Caco-2 (cell line): ENCODE measurements around the gene CHMP4A. TPM values are rescaled to one million over a fixed set of nuclear protein-coding genes. Genes with fewer than 3 reads are reported as not detected.

Source experiments
- BruUV-seq: library from RNA; stranded (reverse); fragments of 400-500 nt; replicated peaks from 2 replicates; lab custom pipeline; 2021; lab: Mats Ljungman, UMichigan
- CTCF ChIA-PET: fragments of 300-600 bp; sonication (Branson Sonifier 250); formaldehyde crosslinking; loops from one replicate; lab custom pipeline; 2022; ENCODE audit warnings: antibody characterized with exemption; lab: Charles Lee
- POLR2A ChIA-PET: fragments of 300-600 bp; sonication (Branson Sonifier 250); formaldehyde crosslinking; loops from one replicate; lab custom pipeline; 2022; ENCODE audit warnings: antibody characterized with exemption; lab: Charles Lee
- DNase-seq, 2 experiments: peaks; one replicate each; pipeline versions ENCODE4 v3.0.0 to v3.0.0-alpha.2; 2020 to 2022
- H3K27me3 ChIP-seq: replicated peaks from 2 replicates; pipeline ENCODE4 v1.6.0; 2011; ENCODE audit warnings: low read length; ENCODE audit not compliant: control insufficient read depth, insufficient read depth
- H3K36me3 ChIP-seq: 2 replicates; pipeline ENCODE4 v1.5.1; 2011; ENCODE audit warnings: low read length; ENCODE audit not compliant: control insufficient read depth, insufficient read depth
- H3K4me1 ChIP-seq: fragments of 250-450 bp; sonication (Bioruptor Pico); 2 replicates; pipeline ENCODE4 v1.5.1; 2020; ENCODE audit warnings: mild to moderate bottlenecking
- H3K4me3 ChIP-seq: 2 replicates; pipeline ENCODE4 v1.5.1; 2011; ENCODE audit warnings: low read depth, mild to moderate bottlenecking, control low read depth, low read length
- H3K9me3 ChIP-seq: fragments of 250-450 bp; sonication (Bioruptor Pico); 2 replicates; pipeline ENCODE4 v1.5.1; 2020; ENCODE audit warnings: mild to moderate bottlenecking, moderate library complexity
- H3K27ac Mint-ChIP-seq: one replicate; pipeline ENCODE4 v1.8.0; 2022; ENCODE audit warnings: mixed read lengths; ENCODE audit not compliant: unreplicated experiment
- H3K27me3 Mint-ChIP-seq: one replicate; pipeline ENCODE4 v1.8.0; 2022; ENCODE audit warnings: mixed read lengths; ENCODE audit not compliant: insufficient read depth, unreplicated experiment
- H3K36me3 Mint-ChIP-seq: one replicate; pipeline ENCODE4 v1.8.0; 2022; ENCODE audit warnings: mild to moderate bottlenecking, mixed read lengths; ENCODE audit not compliant: insufficient read depth, unreplicated experiment
- H3K4me1 Mint-ChIP-seq: one replicate; pipeline ENCODE4 v1.8.0; 2022; ENCODE audit warnings: low read depth, mixed read lengths; ENCODE audit not compliant: unreplicated experiment
- H3K4me3 Mint-ChIP-seq: one replicate; pipeline ENCODE4 v1.8.0; 2022; ENCODE audit warnings: mild to moderate bottlenecking, moderate library complexity, mixed read lengths; ENCODE audit not compliant: unreplicated experiment
- H3K9me3 Mint-ChIP-seq: one replicate; pipeline ENCODE4 v1.8.0; 2022; ENCODE audit warnings: mixed read lengths; ENCODE audit not compliant: unreplicated experiment
- intact Hi-C: fragments of 100-400 bp; cut with micrococcal nuclease; formaldehyde crosslinking; loops from one replicate; pipeline ENCODE4 v1.10.0; 2022; ENCODE audit not compliant: unreplicated experiment
- total RNA-seq: library from RNA; stranded (reverse); gene quantifications from 2 replicates; pipeline ENCODE4 v1.2.3, GENCODE V29; 2022
- TF ChIP-seq, protein P1 (sequence below), 2 experiments: fragments of 200-600 bp in 1 of 2; IDR thresholded peaks; 1 replicate in 1 of 2; 2 replicates in 1 of 2; pipeline versions ENCODE4 v1.5.1 to v1.8.0; 2011 to 2022; ENCODE audit warnings: antibody characterized with exemption in 1 of 2, control low read depth in 1 of 2, inconsistent platforms in 1 of 2, low read depth in 1 of 2, low read length in 1 of 2, mild to moderate bottlenecking in 1 of 2, moderate library complexity in 1 of 2; ENCODE audit not compliant: insufficient read depth in 1 of 2, severe bottlenecking in 1 of 2, unreplicated experiment in 1 of 2

CHMP4A gene
- total RNA-seq, 1 experiment from 2014 or later, result 57.7 TPM

DNA sequence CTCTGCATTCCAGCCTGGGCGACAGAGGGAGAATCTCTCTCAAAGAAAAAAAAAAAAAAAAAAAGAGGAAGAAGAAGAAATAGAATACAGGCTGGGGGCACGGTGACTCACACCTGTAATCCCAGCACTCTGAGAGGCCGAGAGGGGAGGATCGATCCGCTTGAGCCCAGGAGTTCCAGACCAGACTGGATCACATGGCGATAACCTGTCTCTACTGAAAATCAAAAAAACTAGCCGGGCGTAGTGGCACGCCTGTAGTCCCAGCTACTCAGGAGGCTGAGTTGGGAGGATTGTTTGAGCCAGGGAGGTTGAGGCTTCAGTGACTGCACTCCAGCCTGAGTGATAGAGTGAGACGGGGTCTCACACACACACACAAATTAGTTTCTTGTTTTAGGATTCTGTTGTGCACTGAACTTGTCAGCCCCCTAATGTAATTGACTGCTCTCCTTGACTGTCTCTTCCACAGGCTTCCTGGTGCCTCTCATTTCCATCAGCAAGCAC, 30.1 kb upstream of the CHMP4A start:
- Mint-ChIP-seq H3K9me3 (no peaks in the 10 kb centered on the region), H3K36me3 (peaks cover 37% of the 10 kb centered on the region), H3K4me3 (peak overlapping the region; percentile 74), H3K27me3 (no peaks in the 10 kb centered on the region), H3K27ac (peak overlapping the region; percentile 91), H3K4me1 (peaks cover 1% of the 10 kb centered on the region)
- DNase-seq, result peak in 1 of 2 experiments; percentile 57
- TF ChIP-seq, protein P1, sequence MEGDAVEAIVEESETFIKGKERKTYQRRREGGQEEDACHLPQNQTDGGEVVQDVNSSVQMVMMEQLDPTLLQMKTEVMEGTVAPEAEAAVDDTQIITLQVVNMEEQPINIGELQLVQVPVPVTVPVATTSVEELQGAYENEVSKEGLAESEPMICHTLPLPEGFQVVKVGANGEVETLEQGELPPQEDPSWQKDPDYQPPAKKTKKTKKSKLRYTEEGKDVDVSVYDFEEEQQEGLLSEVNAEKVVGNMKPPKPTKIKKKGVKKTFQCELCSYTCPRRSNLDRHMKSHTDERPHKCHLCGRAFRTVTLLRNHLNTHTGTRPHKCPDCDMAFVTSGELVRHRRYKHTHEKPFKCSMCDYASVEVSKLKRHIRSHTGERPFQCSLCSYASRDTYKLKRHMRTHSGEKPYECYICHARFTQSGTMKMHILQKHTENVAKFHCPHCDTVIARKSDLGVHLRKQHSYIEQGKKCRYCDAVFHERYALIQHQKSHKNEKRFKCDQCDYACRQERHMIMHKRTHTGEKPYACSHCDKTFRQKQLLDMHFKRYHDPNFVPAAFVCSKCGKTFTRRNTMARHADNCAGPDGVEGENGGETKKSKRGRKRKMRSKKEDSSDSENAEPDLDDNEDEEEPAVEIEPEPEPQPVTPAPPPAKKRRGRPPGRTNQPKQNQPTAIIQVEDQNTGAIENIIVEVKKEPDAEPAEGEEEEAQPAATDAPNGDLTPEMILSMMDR (IDR thresholded peaks at IDR 0.05; ENCODE audit: insufficient read depth in 1 of 2, low read depth in 1 of 2, low read length in 1 of 2, severe bottlenecking in 1 of 2, unreplicated experiment in 1 of 2), result no peak
- Histone ChIP-seq H3K9me3 (no peaks in the 10 kb centered on the region), H3K36me3 (peaks cover 2% of the 10 kb centered on the region), H3K4me1 (no peaks in the 10 kb centered on the region), H3K27me3 (no peaks in the 10 kb centered on the region), H3K4me3 (peak overlapping the region; percentile 71)
- intact Hi-C loops, result loop anchor here (1.0 to 2.0 kb wide), 4 partner anchors 28 to 193 kb away; partner anchors contain the start of gene RABGGTA
- ChIA-PET CTCF (interaction anchor here (0.7 to 3.8 kb wide), 16 partner anchors 8 to 1108 kb away, joined by 3 to 157 read pairs (median 8); partner anchors contain the start of genes CHMP4A, CIDEB, DHRS1 and GMPR2), POLR2A (interaction anchor here (0.7 to 2.5 kb wide), 14 partner anchors 9 to 267 kb away, joined by 5 to 39 read pairs (median 11); partner anchors contain the start of genes CHMP4A, CIDEB, DHRS1 and GMPR2)
- BruUV-seq, result no TSS peak

DNA sequence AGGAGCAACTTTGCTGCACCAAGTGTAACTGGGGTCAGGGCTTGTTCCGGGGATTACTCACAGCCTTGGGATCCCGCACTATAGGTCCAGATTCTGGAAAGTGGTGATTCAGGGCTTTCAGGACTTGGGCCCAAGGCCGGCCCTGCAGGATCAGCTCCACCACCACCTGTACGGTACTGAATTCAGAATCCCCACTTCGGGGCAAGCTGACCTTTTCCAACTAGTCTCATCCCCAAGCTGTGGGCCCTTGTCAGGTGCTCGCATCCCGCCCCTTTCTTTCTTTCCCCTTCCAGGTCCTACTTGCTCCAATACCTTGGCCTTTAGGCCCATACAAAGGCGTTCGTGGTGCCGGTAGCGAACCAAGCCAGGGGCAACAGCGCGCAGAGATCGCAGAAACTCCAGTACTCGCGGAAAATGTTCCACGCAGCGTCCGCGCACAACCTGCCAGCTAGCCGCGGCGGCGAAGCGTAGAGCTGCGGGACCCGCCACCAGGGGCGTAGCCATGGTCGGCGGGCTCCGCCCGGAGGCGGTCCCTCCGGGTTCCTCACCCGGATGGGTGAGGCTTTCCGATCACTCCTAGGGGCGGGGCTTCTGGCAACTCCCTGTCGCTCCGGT, 28.6 kb upstream of the CHMP4A start:
- no peaks in the 10 kb centered on the region for H3K9me3 Mint-ChIP-seq
- H3K27me3 ChIP-seq, result no peaks in the 10 kb centered on the region
- peaks cover 9% of the 10 kb centered on the region for H3K4me1 Mint-ChIP-seq
- no peaks in the 10 kb centered on the region for H3K4me1 ChIP-seq
- H3K36me3 Mint-ChIP-seq, result peaks cover 49% of the 10 kb centered on the region
- H3K36me3 ChIP-seq, result peaks cover 2% of the 10 kb centered on the region
- ChIA-PET CTCF (interaction anchor here (0.6 to 3.8 kb wide), 20 partner anchors 9 to 190 kb away, joined by 3 to 157 read pairs (median 6); partner anchors contain the start of genes CHMP4A, CIDEB, DHRS1 and EMC9), POLR2A (interaction anchor here (0.6 to 2.5 kb wide), 26 partner anchors 9 to 200 kb away, joined by 3 to 39 read pairs (median 6); partner anchors contain the start of genes CBLN3, CHMP4A, CIDEB and DCAF11)
- peak overlapping the region; percentile 74 for H3K4me3 Mint-ChIP-seq
- intact Hi-C loops, result loop anchor here (1.0 to 2.0 kb wide), 3 partner anchors 10 to 195 kb away; partner anchors contain the start of genes GMPR2, MDP1 and NEDD8
- H3K4me3 ChIP-seq, result peak overlapping the region; percentile 71
- peak; percentile 95 for DNase-seq
- no peaks in the 10 kb centered on the region for H3K9me3 ChIP-seq
- TF ChIP-seq, protein P1 (IDR thresholded peaks at IDR 0.05; ENCODE audit: insufficient read depth in 1 of 2, low read depth in 1 of 2, low read length in 1 of 2, severe bottlenecking in 1 of 2, unreplicated experiment in 1 of 2), result peak; percentile 49 to 58
- no peaks in the 10 kb centered on the region for H3K27me3 Mint-ChIP-seq
- BruUV-seq, result TSS peak; percentile 35
- H3K27ac Mint-ChIP-seq, result peak overlapping the region; percentile 91

DNA sequence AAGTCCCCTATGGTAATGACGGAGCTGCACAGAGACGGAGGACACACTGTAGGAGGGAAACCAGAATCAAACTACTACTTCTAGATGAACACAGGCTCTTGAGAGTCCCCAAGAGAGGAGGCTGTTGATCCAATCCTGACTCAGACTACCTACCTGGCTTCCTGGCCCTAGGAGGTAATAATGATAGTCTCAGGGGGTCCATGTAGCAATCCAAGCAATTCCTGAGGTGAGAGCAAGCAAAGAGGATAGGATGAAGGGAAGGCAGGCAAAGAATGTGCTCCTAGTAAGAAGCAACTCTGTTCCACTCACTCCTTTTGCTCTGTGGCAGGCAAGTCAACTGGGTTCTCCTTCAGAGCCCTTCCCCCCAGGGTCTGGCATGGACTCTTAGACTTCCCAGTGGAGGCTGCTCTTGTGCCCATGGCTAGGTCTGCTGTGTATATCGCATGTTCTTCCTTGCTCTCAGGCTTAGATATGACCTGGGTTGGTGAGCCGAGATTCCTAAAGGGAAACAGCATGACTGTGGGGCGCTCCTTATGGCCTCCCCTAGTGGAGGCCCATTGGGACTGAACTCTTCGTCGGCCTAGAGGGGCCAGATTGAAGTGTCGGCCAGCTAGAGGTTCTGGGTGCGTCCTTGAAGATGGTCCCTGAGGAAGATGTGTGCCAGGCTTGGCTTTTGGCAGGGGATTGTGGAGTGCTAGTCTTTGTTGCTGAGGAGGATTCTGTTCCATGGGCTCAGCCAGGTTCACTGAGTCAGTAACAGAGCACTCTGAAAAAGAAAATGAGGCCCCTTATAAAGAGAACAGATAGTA, 27.0 kb upstream of the CHMP4A start:
- BruUV-seq, result no TSS peak
- Histone ChIP-seq H3K27me3 (no peaks in the 10 kb centered on the region), H3K36me3 (peaks cover 2% of the 10 kb centered on the region), H3K4me1 (no peaks in the 10 kb centered on the region), H3K4me3 (no peak overlapping the region), H3K9me3 (no peaks in the 10 kb centered on the region)
- CTCF ChIA-PET, result interaction anchor here (3.8 kb wide), 2 partner anchors 57 to 68 kb away, joined by 42 to 157 read pairs; partner anchors contain the start of genes CIDEB, DHRS1, LTB4R2 and NOP9
- POLR2A ChIA-PET, result no interaction called here
- no peaks in the 10 kb centered on the region for H3K27me3 Mint-ChIP-seq
- no peak overlapping the region for H3K27ac Mint-ChIP-seq
- peaks cover 63% of the 10 kb centered on the region for H3K36me3 Mint-ChIP-seq
- DNase-seq, result no peak
- intact Hi-C loops, result no loop called here
- no peaks in the 10 kb centered on the region for H3K9me3 Mint-ChIP-seq
- TF ChIP-seq, protein P1 (IDR thresholded peaks at IDR 0.05; ENCODE audit: insufficient read depth in 1 of 2, low read depth in 1 of 2, low read length in 1 of 2, severe bottlenecking in 1 of 2, unreplicated experiment in 1 of 2), result no peak
- H3K4me1 Mint-ChIP-seq, result peaks cover 9% of the 10 kb centered on the region
- H3K4me3 Mint-ChIP-seq, result no peak overlapping the region
